ACHN (cell line): Measurements from ENCODE around the gene TEX2.
"Not testable (repeated sequence)": the region's sequence is repeated elsewhere in the genome, so short reads cannot be mapped to it uniquely, and the experiment has no call there.

Experiments used
- DNase-seq: peaks from one replicate; pipeline ENCODE4 v3.0.0-alpha.2; 2015
- in situ Hi-C: cut with HindIII; loops from 2 replicates; pipeline ENCODE4 v1.10.0; 2017; ENCODE audit warnings: low sequenced_read_pairs, low pct_ligation_motif_present, low pct_unique_long_range_greater_than_20kb

TEX2 gene

GRCh38 chr17:64139542-64139941, 123.5 kb downstream of the TEX2 start:
- DNase-seq, result no peak
- in situ Hi-C loops, result no loop called here

GRCh38 chr17:64138441-64138840, 124.6 kb downstream of the TEX2 start:
- in situ Hi-C loops, result no loop called here
- no peak for DNase-seq

DNA sequence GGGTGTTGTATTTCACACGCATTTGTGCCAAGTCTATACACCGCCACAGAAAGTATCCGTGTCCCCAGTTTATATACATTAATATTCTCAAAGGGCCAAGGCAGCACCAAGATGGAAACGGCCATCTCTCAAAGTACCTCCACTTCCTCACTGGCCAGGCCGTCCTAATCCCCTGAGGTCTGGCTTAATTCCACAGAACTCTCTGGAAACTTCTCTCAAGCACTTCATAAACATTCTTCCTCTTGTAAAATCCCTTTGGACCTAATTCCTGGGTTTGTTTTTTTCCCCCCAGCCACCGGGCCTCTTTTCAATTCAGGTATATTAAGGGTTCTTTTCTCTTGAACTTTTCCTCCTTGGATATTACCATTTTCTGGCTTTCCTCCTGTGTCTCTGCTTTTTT, 128.1 kb downstream of the TEX2 start:
- no peak for DNase-seq
- in situ Hi-C loops, result no loop called here

DNA sequence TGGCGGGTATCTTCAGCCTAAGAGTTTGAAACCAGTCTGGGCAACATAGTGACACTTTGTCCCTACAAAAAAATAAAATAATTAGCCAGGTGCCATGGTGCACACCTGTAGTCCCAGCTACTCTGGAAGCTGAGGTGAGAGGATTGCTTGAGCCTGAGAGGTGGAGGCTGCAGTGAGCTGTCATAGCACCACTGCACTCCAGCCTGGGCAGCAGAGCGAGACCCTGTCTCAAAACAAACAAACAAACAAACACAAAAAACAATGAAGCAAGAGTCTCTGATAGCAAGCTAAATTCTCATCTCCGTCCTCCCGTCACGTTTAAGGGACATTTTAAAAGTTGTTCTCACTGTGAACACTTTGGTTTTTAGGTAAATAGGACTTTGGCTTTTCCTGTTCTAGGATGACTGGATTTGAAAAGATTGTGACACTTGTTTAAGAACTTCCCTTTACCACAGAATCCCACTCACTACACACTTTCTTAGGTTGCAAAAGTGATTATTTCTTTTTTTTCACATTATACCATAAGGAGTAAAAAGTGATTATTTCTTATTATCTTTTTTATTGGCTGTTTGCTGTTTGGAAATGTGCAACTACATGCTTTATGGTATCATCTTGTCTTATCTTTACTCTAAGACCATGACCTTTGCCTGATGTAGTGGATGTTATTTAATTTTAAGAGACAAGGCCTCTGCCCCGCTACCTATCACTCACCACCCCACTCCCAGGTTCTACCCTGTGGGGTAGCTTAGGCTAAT, 128.7 kb downstream of the TEX2 start:
- in situ Hi-C loops, result no loop called here
- DNase-seq, result no peak

DNA sequence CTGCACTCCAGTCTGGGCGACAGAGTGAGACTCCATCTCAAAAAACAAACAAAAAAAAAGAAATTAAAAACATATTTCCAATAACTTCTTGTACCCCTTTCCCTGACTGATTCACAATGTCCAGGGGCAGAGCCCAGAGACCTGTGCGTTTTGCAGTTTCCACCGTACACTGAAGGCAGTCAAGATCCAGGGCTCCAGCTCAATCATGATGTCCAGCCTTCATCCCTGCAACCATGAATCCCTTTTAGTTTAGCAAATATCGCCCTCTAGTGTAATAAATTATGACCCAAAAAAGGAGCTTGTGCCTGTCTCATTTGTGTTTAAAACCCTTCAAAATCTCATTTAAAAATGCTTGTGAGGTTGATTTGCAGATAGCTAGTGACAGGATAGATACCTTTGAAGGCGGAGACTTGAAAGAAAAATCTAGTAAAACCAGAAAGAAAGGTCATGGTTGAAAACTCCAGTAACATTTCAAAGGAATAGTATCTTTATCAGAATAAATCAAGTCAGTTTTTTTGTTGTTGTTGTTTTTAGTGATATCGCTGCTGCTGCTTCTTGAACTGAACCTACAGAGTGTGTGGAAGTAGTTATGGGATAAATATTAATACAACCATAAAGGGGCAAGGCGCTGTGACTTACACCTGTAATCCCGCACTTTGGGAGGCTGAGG, 129.4 kb downstream of the TEX2 start:
- peak; percentile 81 for DNase-seq
- in situ Hi-C loops, result no loop called here

GRCh38 chr17:64131606-64132270, 131.3 kb downstream of the TEX2 start:
- in situ Hi-C loops, result no loop called here
- no peak for DNase-seq

GRCh38 chr17:64130559-64131001, 132.5 kb downstream of the TEX2 start:
- no peak for DNase-seq
- in situ Hi-C loops, result no loop called here

DNA sequence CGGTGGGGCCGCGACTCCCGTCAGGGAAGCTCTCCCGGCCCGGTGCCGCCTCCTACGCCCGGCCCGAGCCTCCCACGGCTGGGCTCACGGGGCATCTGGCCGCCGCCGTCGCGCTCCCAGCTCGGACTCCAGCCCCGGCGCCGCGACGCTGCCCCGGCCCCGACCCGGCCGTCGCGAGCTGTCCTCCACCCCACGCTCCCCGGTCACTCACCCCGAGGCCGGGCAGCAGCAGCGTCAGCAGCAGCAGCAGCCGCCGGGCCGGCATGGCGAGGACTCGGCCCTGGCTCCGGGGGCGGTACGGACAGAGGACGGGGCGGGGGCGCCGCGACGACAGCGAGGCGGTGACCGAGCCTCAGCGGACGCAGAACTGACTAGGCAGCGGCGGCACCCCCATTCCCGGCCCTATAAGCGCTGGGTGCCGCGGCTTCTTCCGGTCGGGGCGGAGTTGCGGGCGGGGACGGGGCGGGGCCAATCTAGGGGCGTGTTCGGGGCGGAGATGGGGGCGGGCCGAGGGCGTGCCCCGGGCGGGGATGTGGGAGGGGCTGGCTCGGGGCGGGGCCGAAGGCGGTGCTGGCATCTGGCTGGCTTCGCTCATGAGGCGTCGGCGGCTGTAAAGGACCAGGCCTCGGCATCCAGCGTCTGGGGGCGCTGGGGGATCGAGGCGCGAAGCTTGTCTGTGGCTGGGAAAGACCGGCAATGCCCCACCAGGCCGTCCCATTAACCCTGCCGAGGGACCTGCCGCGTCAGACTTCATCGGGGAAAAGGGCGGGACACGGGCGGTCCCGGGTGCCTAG, 133.1 kb downstream of the TEX2 start, which contains the start of gene ERN1:
Gene ERN1, minus strand, starts transcription at position 380 of the 794 bp plus-strand sequence. Its CDS starts 115 bp downstream, at position 265.
- DNase-seq, result peak; percentile 92
- in situ Hi-C loops, result no loop called here

DNA sequence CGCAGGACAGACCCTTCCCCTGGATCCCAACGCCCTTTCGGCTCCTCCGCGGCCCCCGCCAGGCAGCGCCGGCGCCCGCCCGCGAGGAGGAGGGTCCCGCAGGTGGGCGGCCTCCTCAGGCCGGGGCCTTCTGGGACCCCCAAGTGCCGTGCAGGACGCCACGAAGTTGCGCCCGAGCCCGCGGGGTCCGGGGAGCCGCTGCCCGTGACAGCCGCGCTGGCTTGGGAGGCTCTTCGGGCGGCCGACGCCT, 133.6 kb downstream of the TEX2 start:
- DNase-seq, result no peak
- in situ Hi-C loops, result no loop called here

DNA sequence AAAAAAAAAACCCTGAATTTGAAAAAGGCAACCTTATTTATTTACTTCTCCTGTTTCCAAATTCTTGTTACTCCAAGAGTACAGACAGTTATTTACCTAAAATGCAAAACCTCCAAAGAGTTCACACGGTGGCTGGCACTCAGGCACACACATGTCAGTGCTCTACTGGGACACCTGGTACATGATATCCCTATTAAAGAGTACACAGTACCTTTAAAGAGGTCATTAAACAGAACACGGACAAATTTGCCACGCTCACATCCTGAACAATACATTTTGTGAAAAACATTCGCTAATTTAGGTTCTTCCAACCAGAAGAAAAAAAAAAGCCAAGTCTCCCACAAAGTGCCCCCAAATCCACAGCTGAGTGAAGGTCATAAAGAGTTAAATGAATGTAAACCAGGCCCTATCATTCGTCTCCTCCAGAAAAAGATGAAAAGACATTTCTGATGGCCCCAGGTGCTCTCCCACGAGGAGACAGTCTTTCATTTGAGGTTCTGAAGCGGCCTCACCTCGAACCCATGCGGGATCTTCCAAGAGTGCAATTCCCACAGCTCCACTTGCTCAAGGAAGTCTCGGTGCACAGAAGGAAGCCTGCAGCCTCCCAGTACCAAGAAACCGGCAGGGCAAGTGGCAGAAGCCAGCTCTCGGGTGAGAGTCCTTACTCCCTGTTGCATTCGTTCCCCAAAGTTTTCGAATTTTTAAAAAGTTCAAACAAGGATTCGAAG, 134.1 kb downstream of the TEX2 start:
- DNase-seq, result peak; percentile 63
- in situ Hi-C loops, result no loop called here

GRCh38 chr17:64126918-64127317, 136.1 kb downstream of the TEX2 start:
- in situ Hi-C loops, result no loop called here
- DNase-seq, result no peak

DNA sequence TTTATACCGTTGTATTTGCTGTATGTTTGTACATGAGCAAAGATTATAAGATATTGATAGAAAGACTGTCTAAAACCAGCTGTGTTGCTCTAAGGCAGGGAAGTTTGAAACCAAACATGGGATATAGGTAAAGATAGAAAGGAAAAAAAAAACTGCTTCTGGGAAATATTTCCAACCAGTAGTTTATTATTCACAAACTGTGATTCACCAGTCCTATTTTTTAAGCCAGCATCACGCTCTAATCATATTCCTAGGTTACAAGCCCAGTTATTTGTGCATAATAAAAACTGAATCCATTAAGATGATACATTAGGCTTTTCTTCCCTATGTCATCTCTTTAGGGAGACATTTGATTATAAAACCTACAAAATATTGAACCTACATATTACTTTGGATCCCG, 137.1 kb downstream of the TEX2 start:
- DNase-seq, result peak; percentile 37
- in situ Hi-C loops, result no loop called here

GRCh38 chr17:64124609-64125008, 138.5 kb downstream of the TEX2 start:
- in situ Hi-C loops, result no loop called here
- no peak for DNase-seq

DNA sequence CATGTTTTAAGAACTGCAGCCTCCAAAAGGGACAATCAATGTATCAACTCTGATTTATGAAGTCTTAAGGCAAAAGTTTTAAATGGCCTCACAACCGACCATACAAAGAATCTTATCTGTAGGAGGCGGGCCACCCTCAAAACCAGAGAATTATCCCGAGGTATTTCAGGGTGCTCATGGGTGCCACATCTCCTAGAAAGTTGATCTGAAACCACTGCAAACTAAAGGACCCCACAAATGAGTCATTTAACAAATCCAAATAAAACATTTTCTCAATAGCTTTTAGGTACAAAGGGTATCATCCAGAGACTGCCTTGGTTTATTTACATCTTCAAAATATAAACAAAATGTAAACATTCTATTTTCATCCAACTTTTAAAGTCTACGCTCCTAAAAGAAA, 139.9 kb downstream of the TEX2 start:
- DNase-seq, result no peak
- in situ Hi-C loops, result no loop called here

- DNase-seq, in situ Hi-C loops: not testable (repeated sequence)
Observed at GRCh38 chr17:64120972-64121786, 141.9 kb downstream of the TEX2 start.

- no peak for DNase-seq
- in situ Hi-C loops, result no loop called here
Observed at GRCh38 chr17:64120159-64120810, 142.8 kb downstream of the TEX2 start.
